A549 treated with Mapracorat at 1 μM for 4 hours (cell line): ENCODE data around the gene OR11H1. TPM values are rescaled to one million over a fixed set of nuclear protein-coding genes. Genes with fewer than 3 reads are reported as not detected.

Experiments
- total RNA-seq: library from RNA; stranded (reverse); fragments of 200-300 nt; extraction: Qiagen RNA extraction; gene quantifications from 5 replicates; pipeline ENCODE4 v1.2.3, GENCODE V29; 2022

The OR11H1 gene, protein sequence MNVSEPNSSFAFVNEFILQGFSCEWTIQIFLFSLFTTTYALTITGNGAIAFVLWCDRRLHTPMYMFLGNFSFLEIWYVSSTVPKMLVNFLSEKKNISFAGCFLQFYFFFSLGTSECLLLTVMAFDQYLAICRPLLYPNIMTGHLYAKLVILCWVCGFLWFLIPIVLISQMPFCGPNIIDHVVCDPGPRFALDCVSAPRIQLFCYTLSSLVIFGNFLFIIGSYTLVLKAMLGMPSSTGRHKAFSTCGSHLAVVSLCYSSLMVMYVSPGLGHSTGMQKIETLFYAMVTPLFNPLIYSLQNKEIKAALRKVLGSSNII
- not detected in 5 replicates for total RNA-seq

DNA sequence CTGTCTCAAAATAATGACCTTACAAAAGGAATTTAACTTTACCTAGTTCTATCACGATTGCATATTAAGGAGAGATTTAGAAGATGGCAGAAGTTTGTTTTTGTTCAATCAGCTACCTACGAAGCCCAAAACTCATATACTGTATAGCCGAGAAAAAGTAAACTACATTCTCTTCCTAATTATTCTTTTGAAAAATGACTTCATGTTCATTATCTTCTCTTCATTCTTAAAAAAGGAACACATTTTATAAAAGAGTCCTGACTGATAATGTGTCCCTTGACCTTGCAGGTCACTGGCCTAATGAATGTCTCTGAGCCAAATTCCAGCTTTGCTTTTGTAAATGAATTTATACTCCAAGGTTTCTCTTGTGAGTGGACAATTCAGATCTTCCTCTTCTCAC lies at the start of gene OR11H1:
Gene OR11H1 (plus strand): TSS at position 301 of the 400 bp plus-strand sequence. CDS start 0 bp downstream, at position 301.

Other genes with a start within 250 kb of the OR11H1 start
- not detected in 5 replicates for gene POTEH, start 161.8 kb downstream of the OR11H1 start, total RNA-seq